ENCODE measurements around the gene SMAD3.

The SMAD3 gene

GRCh38 chr15:67061811-67062368 lies 3.5 kb upstream of the SMAD3 start:
- H3K27me3 ChIP-seq, result no peaks in the 10 kb centered on the region
- H3K4me2 ChIP-seq, result no peak overlapping the region
- H3K9me3 ChIP-seq, result no peaks in the 10 kb centered on the region
- no peak overlapping the region for H3K4me3 ChIP-seq
- no peaks in the 10 kb centered on the region for H3K36me3 ChIP-seq
- peaks cover under 1% of the 10 kb centered on the region; the same call in 1 of the 2 replicates for H4K20me1 ChIP-seq
- no peak overlapping the region for H3K27ac ChIP-seq
- TF ChIP-seq Cebpa-rat (IDR thresholded peaks at IDR 0.05), result no peak
- H3K4me1 ChIP-seq, result peaks cover 16% of the 10 kb centered on the region
- no peak overlapping the region for H3K9ac ChIP-seq

- no peak overlapping the region for H3K9ac ChIP-seq
- H3K9me3 ChIP-seq, result no peaks in the 10 kb centered on the region
- no peaks in the 10 kb centered on the region for H3K27me3 ChIP-seq
- H3K36me3 ChIP-seq, result no peaks in the 10 kb centered on the region
- no peak overlapping the region for H3K4me3 ChIP-seq
- no peak for TF ChIP-seq Cebpa-rat (IDR thresholded peaks at IDR 0.05)
- no peak overlapping the region for H3K4me2 ChIP-seq
- peaks cover 17% of the 10 kb centered on the region for H3K4me1 ChIP-seq
- H4K20me1 ChIP-seq, result peaks cover 6% of the 10 kb centered on the region
- no peak overlapping the region for H3K27ac ChIP-seq
Measured at GRCh38 chr15:67062369-67062985, 2.9 kb upstream of the SMAD3 start.

GRCh38 chr15:67063689-67064606 lies 1.5 kb upstream of the SMAD3 start:
- Histone ChIP-seq H3K27me3 (no peaks in the 10 kb centered on the region), H3K4me2 (peak overlapping the region; percentile 98), H3K4me1 (peaks cover 32% of the 10 kb centered on the region), H3K36me3 (no peaks in the 10 kb centered on the region), H4K20me1 (peaks cover 21% of the 10 kb centered on the region), H3K9ac (peak overlapping the region; percentile 98; the same call in 1 of the 2 replicates), H3K27ac (peak overlapping the region; percentile 96), H3K9me3 (no peaks in the 10 kb centered on the region), H3K4me3 (peak overlapping the region; percentile 91)
- no peak for TF ChIP-seq Cebpa-rat (IDR thresholded peaks at IDR 0.05)

GRCh38 chr15:67064607-67065530 lies 533 bp upstream of the SMAD3 start:
- Histone ChIP-seq H3K9me3 (no peaks in the 10 kb centered on the region), H3K4me3 (peak overlapping the region; percentile 91), H3K4me2 (peak overlapping the region; percentile 98), H3K27me3 (no peaks in the 10 kb centered on the region), H3K27ac (peak overlapping the region; percentile 96), H4K20me1 (peaks cover 30% of the 10 kb centered on the region), H3K9ac (peak overlapping the region; percentile 98), H3K4me1 (peaks cover 41% of the 10 kb centered on the region), H3K36me3 (peaks cover 8% of the 10 kb centered on the region; the same call in 1 of the 2 replicates)
- no peak for TF ChIP-seq Cebpa-rat (IDR thresholded peaks at IDR 0.05)

- Histone ChIP-seq H3K4me1 (peaks cover 54% of the 10 kb centered on the region), H3K4me2 (peak overlapping the region; percentile 98), H3K27me3 (no peaks in the 10 kb centered on the region), H3K4me3 (peak overlapping the region; percentile 91), H4K20me1 (peaks cover 44% of the 10 kb centered on the region), H3K9me3 (no peaks in the 10 kb centered on the region), H3K27ac (peak overlapping the region; percentile 96), H3K9ac (peak overlapping the region; percentile 98), H3K36me3 (peaks cover 20% of the 10 kb centered on the region)
- no peak for TF ChIP-seq Cebpa-rat (IDR thresholded peaks at IDR 0.05)
Measured at GRCh38 chr15:67066041-67066958, 898 bp downstream of the SMAD3 start.

- peak overlapping the region; percentile 98 for H3K9ac ChIP-seq
Measured at GRCh38 chr15:67066959-67067853, 1.8 kb downstream of the SMAD3 start.

GRCh38 chr15:67067930-67068551 lies 2.6 kb downstream of the SMAD3 start:
- Histone ChIP-seq H3K27me3 (no peaks in the 10 kb centered on the region), H3K4me3 (peak overlapping the region; percentile 91), H3K9me3 (no peaks in the 10 kb centered on the region), H3K4me2 (peak overlapping the region; percentile 98), H3K9ac (peak overlapping the region; percentile 98), H3K27ac (peak overlapping the region; percentile 96), H3K4me1 (peaks cover 68% of the 10 kb centered on the region), H3K36me3 (peaks cover 32% of the 10 kb centered on the region), H4K20me1 (peaks cover 50% of the 10 kb centered on the region)
- no peak for TF ChIP-seq Cebpa-rat (IDR thresholded peaks at IDR 0.05)

More at GRCh38 chr15:67066959-67067853, 1.8 kb downstream of the SMAD3 start:
- Histone ChIP-seq H3K4me3 (peak overlapping the region; percentile 91), H3K9me3 (no peaks in the 10 kb centered on the region), H3K4me2 (peak overlapping the region; percentile 98), H3K4me1 (peaks cover 60% of the 10 kb centered on the region), H3K36me3 (peaks cover 26% of the 10 kb centered on the region), H3K27me3 (no peaks in the 10 kb centered on the region), H4K20me1 (peaks cover 44% of the 10 kb centered on the region), H3K27ac (peak overlapping the region; percentile 96)
- no peak for TF ChIP-seq Cebpa-rat (IDR thresholded peaks at IDR 0.05)

Data from BLaER1 (cell line).